Muscle layer of duodenum (tissue), 2 donors: Measurements from ENCODE around the gene GNAT3.

Experiments
- H3K27ac ChIP-seq: one replicate; pipeline ENCODE4 v1.7.0; 2013; ENCODE audit warnings: mild to moderate bottlenecking, low read length
- H3K27me3 ChIP-seq: one replicate; pipeline ENCODE4 v1.7.0; 2013; ENCODE audit warnings: low read depth, mild to moderate bottlenecking, control low read depth, low read length
- H3K36me3 ChIP-seq, 2 donors: one replicate each; pipeline ENCODE4 v1.7.0; 2013; ENCODE audit warnings: low read length in 2 of 2, control low read depth in 1 of 2, mild to moderate bottlenecking in 1 of 2; ENCODE audit not compliant: insufficient read depth in 2 of 2, control insufficient read depth in 1 of 2
- H3K4me1 ChIP-seq, 2 donors: one replicate each; pipeline ENCODE4 v1.7.0; 2013; ENCODE audit warnings: low read length in 2 of 2, mild to moderate bottlenecking in 2 of 2, control low read depth in 1 of 2, moderate library complexity in 1 of 2; ENCODE audit not compliant: insufficient read depth in 2 of 2, control insufficient read depth in 1 of 2
- H3K4me3 ChIP-seq, 2 donors: one replicate each; pipeline ENCODE4 v1.7.0; 2013; ENCODE audit warnings: low read length in 2 of 2, low read depth in 1 of 2, mild to moderate bottlenecking in 1 of 2
- H3K9me3 ChIP-seq, 2 donors: one replicate each; pipeline ENCODE4 v1.7.0; 2013; ENCODE audit warnings: low read length in 2 of 2, control low read depth in 1 of 2, mild to moderate bottlenecking in 1 of 2; ENCODE audit not compliant: control insufficient read depth in 1 of 2
- donor health status: healthy.

GNAT3 gene

DNA sequence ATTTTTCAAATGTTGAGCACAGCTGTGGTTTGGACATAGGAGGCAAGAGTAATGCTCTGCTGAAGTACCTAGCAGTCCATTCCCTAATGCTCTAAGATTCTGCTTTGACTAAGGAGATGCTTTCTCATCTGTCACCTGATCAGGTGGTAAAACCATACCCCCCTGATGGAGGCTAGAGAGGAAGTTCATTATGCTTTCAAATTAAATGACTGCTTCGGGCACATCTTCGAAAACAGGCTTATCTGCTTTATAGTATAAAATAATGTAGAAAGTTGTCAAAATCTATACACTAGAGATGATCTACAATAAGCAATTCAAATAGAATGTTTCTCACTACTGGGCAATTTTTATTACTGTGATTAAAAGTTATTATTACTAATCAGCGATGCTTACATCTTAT lies at the start of gene GNAT3:
Gene GNAT3, minus strand, starts transcription at position 101 of the 400 bp plus-strand sequence. CDS start 138 bp downstream, outside the sequence.
- Histone ChIP-seq H3K27me3 (no peaks in the 10 kb centered on the region), H3K9me3 (no peaks in the 10 kb centered on the region), H3K4me1 (no peaks in the 10 kb centered on the region), H3K36me3 (no peaks in the 10 kb centered on the region), H3K4me3 (no peak within 1 kb of the TSS), H3K27ac (no peak within 1 kb of the TSS)

DNA sequence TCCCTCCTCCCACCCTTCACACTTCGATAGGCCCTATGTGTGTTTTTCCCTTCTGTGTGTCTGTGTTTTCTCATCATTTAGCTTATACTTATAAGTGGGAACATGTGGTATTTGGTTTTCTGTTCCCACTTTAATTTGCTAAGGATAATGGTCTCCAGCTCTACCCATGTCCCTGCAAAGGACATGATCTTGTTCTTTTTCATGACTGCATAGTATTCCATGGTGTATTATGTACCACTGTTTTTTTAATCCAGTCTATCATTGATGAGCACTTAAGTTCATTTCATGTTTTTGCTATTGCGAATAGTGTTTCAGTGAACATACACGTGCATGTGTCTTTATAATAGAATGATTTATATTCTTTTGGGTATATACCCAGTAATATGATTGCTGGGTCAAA lies 46.3 kb upstream of the GNAT3 start:
- H3K4me1 ChIP-seq = no peaks in the 10 kb centered on the region
- no peaks in the 10 kb centered on the region for H3K27me3 ChIP-seq
- H3K4me3 ChIP-seq = no peak overlapping the region
- peaks cover 0 to 10% of the 10 kb centered on the region in 2 donors for H3K9me3 ChIP-seq
- H3K27ac ChIP-seq = no peak overlapping the region
- H3K36me3 ChIP-seq = no peaks in the 10 kb centered on the region

DNA sequence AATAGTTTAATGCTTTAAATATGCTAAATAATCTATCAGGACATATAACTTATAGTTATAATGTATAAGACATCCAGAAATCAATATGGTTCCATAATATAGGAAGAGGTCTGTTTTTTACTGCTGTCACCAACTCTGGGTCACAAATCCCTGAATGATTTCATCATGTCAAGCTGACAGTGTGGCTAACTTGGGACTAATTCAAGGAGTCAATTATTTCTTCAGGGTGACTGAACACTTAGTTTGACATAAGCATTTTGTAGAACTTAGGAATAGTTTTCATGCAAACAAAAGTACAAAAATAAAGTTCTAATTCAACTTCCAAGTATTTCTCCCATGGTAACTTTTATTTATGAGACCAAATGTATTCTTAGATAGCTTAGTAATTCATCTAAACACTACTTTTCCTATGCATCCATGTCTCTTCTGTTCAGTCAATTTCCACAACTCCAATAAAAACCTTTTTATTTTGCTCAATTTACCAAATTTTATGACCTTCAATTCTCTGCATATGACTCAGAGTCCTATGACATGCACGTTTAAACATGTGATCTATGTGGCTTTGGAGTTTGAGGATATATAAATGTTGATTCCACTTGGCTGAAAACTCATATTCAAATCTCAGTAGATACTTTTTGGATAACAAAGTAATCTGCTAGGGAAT lies 40.3 kb upstream of the GNAT3 start:
- Histone ChIP-seq H3K36me3 (no peaks in the 10 kb centered on the region), H3K9me3 (no peaks in the 10 kb centered on the region), H3K27me3 (no peaks in the 10 kb centered on the region), H3K27ac (no peak overlapping the region), H3K4me1 (no peaks in the 10 kb centered on the region), H3K4me3 (no peak overlapping the region)

DNA sequence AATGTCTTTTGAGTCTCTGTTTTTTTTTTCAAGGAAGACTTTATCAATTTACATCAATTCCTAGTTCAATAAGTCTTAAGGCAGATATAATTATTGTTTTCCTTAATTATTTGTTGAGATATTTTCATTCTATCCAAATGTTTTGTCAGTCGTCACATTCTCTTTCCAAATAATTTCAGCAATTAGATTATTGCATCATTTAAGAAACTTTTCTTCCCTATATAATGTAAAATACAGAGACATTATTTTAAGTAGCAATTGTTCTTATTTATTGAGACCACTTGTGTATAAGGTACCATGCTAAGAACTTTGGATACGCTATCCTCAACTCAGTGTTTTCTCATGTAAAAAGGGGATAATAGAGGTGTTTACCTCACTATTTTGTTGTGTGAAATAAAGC lies 38.1 kb upstream of the GNAT3 start:
- Histone ChIP-seq H3K4me1 (no peaks in the 10 kb centered on the region), H3K27me3 (no peaks in the 10 kb centered on the region), H3K36me3 (no peaks in the 10 kb centered on the region), H3K4me3 (no peak overlapping the region), H3K27ac (no peak overlapping the region), H3K9me3 (peaks cover 0 to 9% of the 10 kb centered on the region in 2 donors)

DNA sequence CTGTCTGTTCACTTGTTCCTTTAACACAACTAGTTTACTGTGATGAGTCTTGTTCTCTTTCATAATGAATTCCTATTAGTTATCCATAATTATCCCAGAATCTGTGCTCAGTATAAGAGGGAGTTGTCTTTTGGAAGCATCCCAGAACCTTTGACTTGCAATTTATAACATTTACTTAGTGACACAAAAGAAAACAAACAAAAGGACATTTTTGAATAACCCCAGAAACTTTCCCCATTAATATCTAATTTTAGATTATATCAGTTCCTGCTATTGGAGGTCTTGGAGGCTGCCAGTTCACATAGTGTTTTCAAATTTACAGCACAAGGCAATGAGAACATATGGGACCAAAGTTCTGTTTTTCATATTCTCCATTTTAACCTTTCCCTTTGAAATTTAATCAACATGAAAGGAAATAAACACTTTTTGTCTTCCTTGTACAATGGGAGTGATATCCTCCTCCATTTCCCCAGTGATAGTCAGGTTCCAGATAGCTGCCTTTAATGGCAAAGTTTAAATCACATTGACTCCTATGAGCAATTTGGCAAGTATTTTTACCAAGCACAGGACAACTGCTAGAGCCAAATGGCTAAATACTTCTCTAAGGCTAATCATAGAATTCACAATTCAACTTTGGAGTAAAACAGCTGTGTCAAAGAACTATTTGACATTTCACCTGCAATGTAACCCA lies 37.1 kb upstream of the GNAT3 start:
- H3K4me1 ChIP-seq = no peaks in the 10 kb centered on the region
- H3K9me3 ChIP-seq = peaks cover 0 to 9% of the 10 kb centered on the region in 2 donors
- H3K27me3 ChIP-seq = no peaks in the 10 kb centered on the region
- no peak overlapping the region for H3K27ac ChIP-seq
- no peak overlapping the region for H3K4me3 ChIP-seq
- no peaks in the 10 kb centered on the region for H3K36me3 ChIP-seq

DNA sequence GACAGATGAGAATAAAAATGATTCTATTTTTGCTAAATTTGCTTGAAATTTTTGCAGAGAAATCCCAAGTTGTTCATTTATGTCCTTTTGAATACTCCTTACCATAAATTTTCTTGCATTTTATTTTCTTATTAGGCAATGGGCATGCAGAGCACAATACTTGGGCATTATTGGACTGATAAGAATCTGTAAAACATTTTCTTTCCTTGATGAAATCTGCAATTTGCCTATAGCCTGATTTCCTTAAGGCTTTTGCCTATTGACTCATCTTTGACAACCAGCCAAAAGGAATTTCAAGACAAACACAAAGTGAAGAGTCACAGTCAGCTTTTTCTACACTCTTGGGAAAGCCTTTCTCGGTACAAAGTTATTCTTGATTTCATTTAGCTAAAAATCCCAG lies 30.5 kb upstream of the GNAT3 start:
- H3K27ac ChIP-seq = no peak overlapping the region
- no peaks in the 10 kb centered on the region for H3K4me1 ChIP-seq
- no peak overlapping the region for H3K4me3 ChIP-seq
- H3K27me3 ChIP-seq = no peaks in the 10 kb centered on the region
- H3K36me3 ChIP-seq = no peaks in the 10 kb centered on the region
- peaks cover 0 to 9% of the 10 kb centered on the region in 2 donors for H3K9me3 ChIP-seq

DNA sequence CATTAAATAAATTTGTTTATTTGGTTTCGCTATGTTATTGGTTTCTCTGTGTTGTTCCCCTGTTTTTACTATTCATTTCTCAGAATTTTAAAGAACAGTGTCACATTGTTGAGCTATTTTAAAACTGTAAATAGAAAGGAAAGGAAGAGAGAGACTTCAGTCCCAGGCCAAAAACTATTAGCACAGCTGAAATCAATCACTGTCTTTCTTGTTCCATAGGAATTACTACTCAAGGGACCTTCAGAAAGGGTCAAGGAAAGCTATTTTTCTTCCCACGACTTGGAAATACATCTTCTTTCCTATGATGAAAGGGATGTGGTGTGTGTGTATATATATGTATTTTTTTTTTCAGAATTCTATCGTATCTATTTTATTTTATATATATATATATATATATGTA lies 29.0 kb upstream of the GNAT3 start:
- Histone ChIP-seq H3K27ac (no peak overlapping the region), H3K27me3 (no peaks in the 10 kb centered on the region), H3K4me1 (no peaks in the 10 kb centered on the region), H3K36me3 (no peaks in the 10 kb centered on the region), H3K9me3 (peaks cover 0 to 6% of the 10 kb centered on the region in 2 donors), H3K4me3 (no peak overlapping the region)

DNA sequence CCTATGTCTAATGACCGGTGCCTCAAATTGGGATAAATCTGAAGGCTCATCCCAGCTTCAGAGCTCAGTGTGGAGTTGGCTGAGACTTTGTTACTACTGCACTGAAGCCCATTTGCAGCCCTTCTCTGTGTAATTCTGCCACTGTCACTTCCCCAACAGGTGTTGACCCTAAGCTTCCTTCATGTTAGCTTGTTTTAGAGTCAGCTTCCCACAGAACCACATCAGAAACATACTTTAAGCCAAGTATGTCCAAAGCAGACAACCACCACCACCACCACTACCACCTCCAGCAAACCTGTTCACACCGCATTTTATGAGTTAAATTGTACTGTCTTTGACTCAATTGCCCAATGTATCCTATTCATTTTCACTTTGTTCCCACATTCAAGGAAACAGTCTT lies 25.2 kb upstream of the GNAT3 start:
- no peaks in the 10 kb centered on the region for H3K9me3 ChIP-seq

DNA sequence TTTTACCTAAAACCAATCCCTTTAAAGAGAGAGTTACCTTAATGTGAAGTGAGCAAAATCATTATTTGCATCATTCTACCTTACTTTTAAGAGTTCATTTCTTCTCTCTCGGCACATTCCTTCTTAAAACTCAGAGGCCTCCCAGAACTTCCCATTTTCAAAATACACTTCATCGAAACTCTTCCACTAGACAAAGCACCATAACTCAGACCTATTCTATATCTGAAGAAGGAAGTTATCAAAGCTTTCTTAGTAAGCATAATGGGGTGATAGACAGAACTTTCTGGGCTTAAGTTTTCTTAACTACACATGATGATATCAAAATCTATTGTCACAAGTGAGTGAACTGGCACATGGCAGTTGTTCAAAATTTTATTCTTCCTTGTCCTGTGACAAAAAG lies 24.6 kb upstream of the GNAT3 start:
- Histone ChIP-seq H3K4me1 (no peaks in the 10 kb centered on the region), H3K27ac (no peak overlapping the region), H3K36me3 (no peaks in the 10 kb centered on the region), H3K4me3 (no peak overlapping the region), H3K9me3 (no peaks in the 10 kb centered on the region), H3K27me3 (no peaks in the 10 kb centered on the region)

More for the DNA sequence above, 25.2 kb upstream of the GNAT3 start:
- Histone ChIP-seq H3K4me1 (no peaks in the 10 kb centered on the region), H3K27ac (no peak overlapping the region), H3K4me3 (no peak overlapping the region), H3K36me3 (no peaks in the 10 kb centered on the region), H3K27me3 (no peaks in the 10 kb centered on the region)

DNA sequence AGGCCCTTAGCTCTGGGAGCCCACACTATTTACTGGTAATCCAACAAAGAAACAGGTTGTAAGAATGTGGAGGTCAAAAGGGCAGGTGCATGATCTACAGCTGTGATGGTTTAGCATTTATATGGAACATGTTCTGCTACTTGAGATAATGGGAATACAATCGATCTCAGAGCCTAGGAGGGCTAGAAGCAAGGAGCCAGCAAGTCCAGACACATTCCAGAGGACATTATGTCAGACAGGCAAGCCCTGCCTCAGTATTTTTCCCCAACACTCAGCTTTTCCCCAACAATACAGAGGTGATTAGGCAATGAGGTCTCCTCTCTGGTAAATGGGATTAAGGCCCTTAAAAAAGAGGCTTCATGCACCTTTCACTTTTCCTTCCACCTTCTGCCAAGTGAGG lies 21.4 kb upstream of the GNAT3 start:
- H3K4me1 ChIP-seq = no peaks in the 10 kb centered on the region
- H3K36me3 ChIP-seq = no peaks in the 10 kb centered on the region
- no peak overlapping the region for H3K27ac ChIP-seq
- no peak overlapping the region for H3K4me3 ChIP-seq
- H3K9me3 ChIP-seq = no peaks in the 10 kb centered on the region
- H3K27me3 ChIP-seq = no peaks in the 10 kb centered on the region

DNA sequence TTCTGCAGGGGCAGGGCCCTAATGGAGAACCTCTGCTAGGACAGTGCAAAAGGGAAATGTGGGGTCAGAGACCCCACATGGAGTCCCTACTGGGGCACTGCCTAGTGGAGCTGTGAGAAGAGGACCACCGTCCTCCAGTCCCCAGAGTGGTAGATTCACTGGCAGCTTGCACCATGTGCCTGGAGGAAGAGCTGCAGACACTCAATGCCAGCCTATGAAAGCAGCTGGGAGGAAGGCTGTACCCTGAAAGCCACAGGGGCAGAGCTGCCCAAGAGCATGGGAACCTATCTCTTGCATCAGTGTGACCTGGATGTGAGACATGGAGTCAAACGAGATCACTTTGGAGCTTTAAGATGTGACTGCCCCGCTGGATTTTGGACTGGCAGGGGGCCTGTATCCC lies 20.3 kb upstream of the GNAT3 start:
- no peak overlapping the region for H3K27ac ChIP-seq
- H3K36me3 ChIP-seq = no peaks in the 10 kb centered on the region
- H3K9me3 ChIP-seq = no peaks in the 10 kb centered on the region
- H3K4me1 ChIP-seq = no peaks in the 10 kb centered on the region
- no peaks in the 10 kb centered on the region for H3K27me3 ChIP-seq
- H3K4me3 ChIP-seq = no peak overlapping the region

DNA sequence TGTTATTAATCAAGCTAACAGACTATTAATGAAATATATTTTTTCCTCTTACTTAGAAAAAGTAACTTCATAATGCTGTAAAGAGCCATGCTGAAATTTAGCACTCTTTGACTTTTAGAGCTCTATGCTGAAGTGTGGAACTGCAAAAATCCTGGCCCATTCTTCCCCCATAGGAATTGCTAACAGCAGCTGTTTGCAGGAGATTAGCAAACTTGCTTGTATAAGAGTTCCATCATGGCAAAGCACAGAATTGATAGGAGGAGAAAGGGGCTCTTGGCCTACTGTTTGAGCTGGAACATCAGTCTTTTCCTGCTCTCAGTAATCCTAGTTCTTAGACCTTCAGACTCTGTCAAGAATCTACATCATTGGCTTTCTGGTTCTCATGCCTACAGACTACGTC lies 18.3 kb upstream of the GNAT3 start:
- Histone ChIP-seq H3K36me3 (no peaks in the 10 kb centered on the region), H3K27ac (no peak overlapping the region), H3K4me1 (no peaks in the 10 kb centered on the region)

More for the DNA sequence above, 18.3 kb upstream of the GNAT3 start:
- Histone ChIP-seq H3K27me3 (no peaks in the 10 kb centered on the region), H3K9me3 (no peaks in the 10 kb centered on the region), H3K4me3 (no peak overlapping the region)
